BJ (cell line): ENCODE results near the gene NPHP3. TPM values are rescaled to one million over a fixed set of nuclear protein-coding genes. Genes with fewer than 3 reads are reported as not detected.
A peak's percentile ranks its signal among the peaks of the same experiment; 100 is the strongest.

ENCODE experiments used
- CTCF ChIA-PET: fragments of 350-600 bp; formaldehyde crosslinking; extraction: SDS; loops from one replicate; lab custom pipeline; 2021; ENCODE audit warnings: antibody characterized with exemption, inconsistent platforms; lab: Yijun Ruan, JAX
- POLR2A ChIA-PET: fragments of 300-600 bp; sonication (Branson Sonifier 250); formaldehyde crosslinking; extraction: SDS; loops from one replicate; lab custom pipeline; 2021; ENCODE audit warnings: antibody characterized with exemption; lab: Charles Lee
- DNase-seq: peaks from one replicate; pipeline ENCODE4 v3.0.0-alpha.2; 2011; ENCODE audit warnings: low read depth
- H3K27me3 ChIP-seq: 2 replicates; pipeline ENCODE4 v1.6.0; 2011; ENCODE audit warnings: low read length; ENCODE audit not compliant: control insufficient read depth, insufficient read depth
- H3K36me3 ChIP-seq: 2 replicates; pipeline ENCODE4 v1.5.1; 2011; ENCODE audit warnings: low read length; ENCODE audit not compliant: control insufficient read depth, insufficient read depth
- H3K4me3 ChIP-seq: 2 replicates; pipeline ENCODE4 v1.5.1; 2011; ENCODE audit warnings: low read depth, mild to moderate bottlenecking, control low read depth, low read length
- polyA plus RNA-seq: library from polyadenylated mRNA; depleted of rRNA; stranded (reverse); fragments of >200 nt; gene quantifications from 2 replicates; pipeline ENCODE4 v1.2.3, GENCODE V29; 2011
- TF ChIP-seq, protein P1 (sequence below): IDR thresholded peaks from 2 replicates; pipeline ENCODE4 v1.5.1; 2011; ENCODE audit warnings: low read depth, mild to moderate bottlenecking, control low read depth, inconsistent platforms, low read length, moderate library complexity; ENCODE audit not compliant: insufficient read depth

NPHP3 gene
- polyA plus RNA-seq, 1 experiment: 12.3 TPM

DNA sequence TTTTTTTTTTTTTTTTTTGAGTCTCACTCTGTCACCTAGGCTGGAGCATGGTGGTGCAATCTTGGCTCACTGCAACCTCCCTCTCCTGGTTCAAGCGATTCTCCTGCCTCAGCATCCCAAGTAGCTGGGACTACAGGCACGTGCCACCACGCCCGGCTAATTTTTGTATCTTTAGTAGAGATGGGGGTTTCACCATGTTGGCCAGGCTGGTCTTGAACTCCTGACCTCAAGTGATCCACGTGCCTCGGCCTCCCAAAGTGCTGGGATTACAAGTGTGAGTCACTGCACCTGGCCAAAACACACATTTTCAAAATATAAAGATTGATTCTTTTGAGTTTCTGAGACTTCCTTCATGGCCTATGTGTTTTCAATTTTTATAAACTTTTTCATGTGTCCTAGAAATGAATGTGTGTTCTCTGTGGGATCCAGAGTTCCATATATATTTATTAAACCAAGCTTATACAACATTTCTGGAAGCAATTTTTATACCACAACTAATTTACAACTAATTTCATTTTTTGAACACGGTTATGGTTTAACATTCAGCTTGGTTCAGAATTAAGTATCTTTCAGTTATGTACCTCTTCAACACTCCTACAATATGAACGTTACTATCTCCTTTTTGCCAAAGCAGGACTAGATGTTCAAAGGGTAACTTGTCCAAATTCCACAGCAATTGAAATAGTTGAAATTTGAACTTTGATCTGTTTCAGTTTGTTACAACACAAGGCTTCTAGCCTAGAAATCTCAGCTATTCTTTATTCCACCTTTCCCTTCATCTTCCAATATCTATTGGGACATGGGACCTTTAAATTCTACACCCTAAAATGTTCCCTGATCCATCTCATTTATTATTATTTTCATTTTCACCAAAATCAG, 64.1 kb downstream of the NPHP3 start:
- H3K4me3 ChIP-seq: peak overlapping the region; percentile 64
- H3K36me3 ChIP-seq: no peaks in the 10 kb centered on the region
- TF ChIP-seq, protein P1, sequence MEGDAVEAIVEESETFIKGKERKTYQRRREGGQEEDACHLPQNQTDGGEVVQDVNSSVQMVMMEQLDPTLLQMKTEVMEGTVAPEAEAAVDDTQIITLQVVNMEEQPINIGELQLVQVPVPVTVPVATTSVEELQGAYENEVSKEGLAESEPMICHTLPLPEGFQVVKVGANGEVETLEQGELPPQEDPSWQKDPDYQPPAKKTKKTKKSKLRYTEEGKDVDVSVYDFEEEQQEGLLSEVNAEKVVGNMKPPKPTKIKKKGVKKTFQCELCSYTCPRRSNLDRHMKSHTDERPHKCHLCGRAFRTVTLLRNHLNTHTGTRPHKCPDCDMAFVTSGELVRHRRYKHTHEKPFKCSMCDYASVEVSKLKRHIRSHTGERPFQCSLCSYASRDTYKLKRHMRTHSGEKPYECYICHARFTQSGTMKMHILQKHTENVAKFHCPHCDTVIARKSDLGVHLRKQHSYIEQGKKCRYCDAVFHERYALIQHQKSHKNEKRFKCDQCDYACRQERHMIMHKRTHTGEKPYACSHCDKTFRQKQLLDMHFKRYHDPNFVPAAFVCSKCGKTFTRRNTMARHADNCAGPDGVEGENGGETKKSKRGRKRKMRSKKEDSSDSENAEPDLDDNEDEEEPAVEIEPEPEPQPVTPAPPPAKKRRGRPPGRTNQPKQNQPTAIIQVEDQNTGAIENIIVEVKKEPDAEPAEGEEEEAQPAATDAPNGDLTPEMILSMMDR: no peak
- ChIA-PET POLR2A (interaction anchor here (1.0 kb wide), 1 partner anchor 10 kb away, joined by 4 read pairs; no protein-coding TSS in a partner anchor), CTCF (interaction anchor here (0.6 to 3.3 kb wide), 12 partner anchors 8 to 131 kb away, joined by 3 to 14 read pairs (median 3); no protein-coding TSS in a partner anchor)
- no peak for DNase-seq
- H3K27me3 ChIP-seq: no peaks in the 10 kb centered on the region

GRCh38 chr3:132655471-132655870, 66.7 kb downstream of the NPHP3 start:
- TF ChIP-seq, protein P1: no peak
- no peak for DNase-seq
- CTCF ChIA-PET: interaction anchor here (1.4 kb wide), 1 partner anchor 13 kb away, joined by 3 read pairs; no protein-coding TSS in a partner anchor
- no peak overlapping the region for H3K4me3 ChIP-seq
- no peaks in the 10 kb centered on the region for H3K36me3 ChIP-seq
- no peaks in the 10 kb centered on the region for H3K27me3 ChIP-seq
- POLR2A ChIA-PET: no interaction called here

GRCh38 chr3:132654721-132655120, 67.5 kb downstream of the NPHP3 start:
- POLR2A ChIA-PET: no interaction called here
- TF ChIP-seq, protein P1: no peak
- Histone ChIP-seq H3K27me3 (no peaks in the 10 kb centered on the region), H3K4me3 (no peak overlapping the region), H3K36me3 (no peaks in the 10 kb centered on the region)
- CTCF ChIA-PET: interaction anchor here (0.8 kb wide), 1 partner anchor 119 kb away, joined by 3 read pairs; no protein-coding TSS in a partner anchor
- no peak for DNase-seq

DNA sequence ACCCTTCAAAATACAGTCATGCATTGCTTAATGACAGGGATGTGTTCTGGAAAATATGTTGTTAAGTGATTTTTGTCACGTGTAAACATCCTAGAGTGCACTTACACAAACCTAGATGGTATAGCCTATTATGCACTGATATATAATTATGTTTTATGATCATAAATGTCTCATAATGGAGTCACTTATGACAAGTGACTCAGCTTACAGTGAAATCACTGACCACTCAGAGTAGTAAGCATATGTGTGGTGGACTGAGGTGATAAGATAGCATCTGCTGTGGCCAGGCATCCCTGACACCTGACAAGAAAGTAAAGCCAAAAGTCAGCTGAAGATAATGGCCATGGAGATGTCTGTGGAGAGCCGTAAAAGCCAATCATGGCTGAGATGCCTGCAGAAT, 68.0 kb downstream of the NPHP3 start:
- ChIA-PET CTCF (interaction anchor here (0.8 to 1.2 kb wide), 2 partner anchors 118 kb away, joined by 3 read pairs; no protein-coding TSS in a partner anchor), POLR2A (no interaction called here)
- DNase-seq: no peak
- Histone ChIP-seq H3K27me3 (no peaks in the 10 kb centered on the region), H3K4me3 (no peak overlapping the region), H3K36me3 (no peaks in the 10 kb centered on the region)
- TF ChIP-seq, protein P1: no peak

DNA sequence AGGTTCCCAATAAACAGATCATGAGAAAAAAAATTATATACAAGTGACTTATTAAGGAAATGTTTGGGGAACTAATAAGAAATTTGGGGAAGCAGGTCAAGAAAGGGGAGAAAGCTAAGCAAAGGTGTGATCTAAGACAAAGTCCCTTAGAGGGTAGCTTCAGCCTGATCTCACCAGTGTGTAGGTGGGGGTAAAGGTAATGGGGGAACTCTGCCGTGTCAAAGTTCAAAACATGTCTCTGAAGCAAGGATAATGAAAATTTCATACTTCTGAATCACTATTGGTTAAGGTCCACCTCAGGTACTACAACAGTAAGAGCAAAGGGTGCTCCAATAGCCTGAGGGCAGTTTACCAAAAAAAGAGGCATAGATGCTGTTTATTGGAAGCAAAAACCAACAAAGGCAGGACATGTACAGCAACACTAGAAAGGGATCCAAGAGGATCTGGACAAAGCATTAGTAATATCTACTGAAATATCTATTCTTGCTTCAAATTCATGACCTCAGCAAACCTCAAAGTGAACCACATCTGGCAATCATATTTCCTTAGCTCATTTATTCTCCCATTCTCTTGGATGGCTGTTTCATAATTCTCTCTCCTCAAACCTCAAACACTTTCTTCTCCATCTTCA, 69.5 kb downstream of the NPHP3 start:
- TF ChIP-seq, protein P1: no peak
- ChIA-PET POLR2A (interaction anchor here (0.6 kb wide), 2 partner anchors 59 to 105 kb away, joined by 3 to 4 read pairs; no protein-coding TSS in a partner anchor), CTCF (interaction anchor here (1.2 to 2.4 kb wide), 3 partner anchors 10 to 117 kb away, joined by 3 to 8 read pairs (median 4); no protein-coding TSS in a partner anchor)
- Histone ChIP-seq H3K27me3 (no peaks in the 10 kb centered on the region), H3K36me3 (no peaks in the 10 kb centered on the region), H3K4me3 (no peak overlapping the region)
- no peak for DNase-seq
